Measurements from ENCODE around the gene NTM.
"Not testable (repeated sequence)": the region's sequence is repeated elsewhere in the genome, so short reads cannot be mapped to it uniquely, and the experiment has no call there.

Gene NTM

DNA sequence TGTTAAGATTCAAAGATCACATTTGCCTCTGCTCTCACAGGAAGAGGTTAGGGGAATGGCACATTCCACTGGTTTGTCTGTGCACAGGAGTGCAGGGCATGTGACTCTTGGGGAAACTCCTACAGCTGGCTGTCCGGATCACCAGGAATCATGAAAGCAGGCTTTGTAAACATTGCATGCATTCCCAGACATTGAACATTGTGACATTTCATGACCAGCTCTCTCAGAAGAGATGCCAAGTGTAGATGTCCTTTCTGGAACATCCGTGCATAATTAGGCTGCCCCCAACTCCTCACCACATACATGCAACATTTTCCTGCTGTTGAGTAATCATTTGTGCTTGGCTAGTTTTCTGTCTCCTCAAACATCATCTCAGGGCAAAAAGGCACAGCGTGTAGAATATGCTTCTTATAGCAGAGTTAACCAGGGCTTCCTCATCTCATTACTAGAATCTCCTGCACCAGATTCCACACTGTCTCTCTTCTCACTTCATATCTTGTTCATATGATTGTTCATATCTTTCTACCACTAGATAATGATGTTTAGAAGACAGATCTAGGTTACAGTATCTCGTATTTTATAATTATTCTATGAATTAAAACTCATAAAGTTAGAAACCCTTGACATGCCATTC, 694.7 kb downstream of the NTM start:
- no peak for TF ChIP-seq CTCF (IDR thresholded peaks at IDR 0.05; ENCODE audit: low read depth, low read length, missing control alignments)
- DNase-seq (ENCODE audit: low read depth) = no peak
- no peak overlapping the region for H3K4me3 ChIP-seq (ENCODE audit: low read depth, low read length)

- TF ChIP-seq CTCF (IDR thresholded peaks at IDR 0.05; ENCODE audit: low read depth, low read length, missing control alignments) = no peak
- DNase-seq (ENCODE audit: low read depth) = no peak
These were observed 698.1 kb downstream of the NTM start for GRCh38 chr11:132068556-132068955.

DNA sequence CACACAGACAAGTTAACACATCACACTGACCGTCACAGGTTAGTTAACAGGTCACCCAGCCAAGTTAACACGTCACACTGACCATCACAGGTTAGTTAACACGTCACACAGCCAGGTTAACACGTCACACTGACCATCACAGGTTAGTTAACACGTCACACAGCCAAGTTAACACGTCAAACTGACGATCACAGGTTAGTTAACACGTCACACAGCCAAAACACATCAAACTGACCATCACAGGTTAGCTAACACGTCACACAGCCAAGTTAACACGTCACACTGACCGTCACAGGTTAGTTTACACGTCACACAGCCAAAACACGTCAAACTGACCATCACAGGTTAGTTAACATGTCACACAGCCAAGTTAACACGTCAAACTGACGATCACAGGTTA, 699.2 kb downstream of the NTM start:
- not testable (repeated sequence) for H3K4me3 ChIP-seq (ENCODE audit: low read depth, low read length); DNase-seq (ENCODE audit: low read depth)

More at GRCh38 chr11:132068556-132068955, 698.1 kb downstream of the NTM start:
- H3K4me3 ChIP-seq (ENCODE audit: low read depth, low read length) = no peak overlapping the region

DNA sequence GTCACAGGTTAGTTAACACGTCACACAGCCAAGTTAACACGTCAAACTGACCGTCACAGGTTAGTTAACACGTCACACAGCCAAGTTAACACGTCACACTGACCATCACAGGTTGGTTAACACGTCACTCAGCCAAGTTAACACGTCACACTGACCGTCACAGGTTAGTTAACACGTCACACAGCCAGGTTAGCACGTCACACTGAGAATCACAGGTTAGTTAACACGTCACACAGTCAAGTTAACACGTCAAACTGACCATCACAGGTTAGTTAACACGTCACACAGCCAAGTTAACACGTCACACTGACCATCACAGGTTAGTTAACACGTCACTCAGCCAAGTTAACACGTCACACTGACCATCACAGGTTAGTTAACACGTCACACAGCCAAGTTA, 700.5 kb downstream of the NTM start:
- DNase-seq (ENCODE audit: low read depth); H3K4me3 ChIP-seq (ENCODE audit: low read depth, low read length): not testable (repeated sequence)

GRCh38 chr11:132072044-132072857, 701.8 kb downstream of the NTM start:
- TF ChIP-seq CTCF (IDR thresholded peaks at IDR 0.05; ENCODE audit: low read depth, low read length, missing control alignments) = no peak

DNA sequence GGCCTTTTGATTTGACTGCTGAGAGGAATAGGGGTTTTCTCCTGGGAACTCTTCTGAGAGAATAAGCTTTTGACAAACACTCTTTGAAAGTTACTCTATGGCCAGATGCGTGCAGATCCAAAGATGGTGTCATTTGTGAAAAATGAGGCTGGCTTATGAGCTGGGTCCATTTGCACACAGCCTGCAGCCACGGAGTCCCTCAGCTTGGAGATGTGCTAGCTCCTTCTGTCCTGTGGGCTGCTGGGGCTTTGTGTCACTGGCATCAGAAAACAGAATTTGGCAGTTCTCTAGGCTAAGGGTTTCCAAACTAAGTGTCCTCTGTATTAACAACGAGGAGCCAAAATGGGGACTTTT, 702.4 kb downstream of the NTM start:
- H3K4me3 ChIP-seq (ENCODE audit: low read depth, low read length) = no peak overlapping the region
- TF ChIP-seq CTCF (IDR thresholded peaks at IDR 0.05; ENCODE audit: low read depth, low read length, missing control alignments) = no peak
- no peak for DNase-seq (ENCODE audit: low read depth)

More at GRCh38 chr11:132072044-132072857, 701.8 kb downstream of the NTM start:
- no peak overlapping the region for H3K4me3 ChIP-seq (ENCODE audit: low read depth, low read length)
- no peak for DNase-seq (ENCODE audit: low read depth)

DNA sequence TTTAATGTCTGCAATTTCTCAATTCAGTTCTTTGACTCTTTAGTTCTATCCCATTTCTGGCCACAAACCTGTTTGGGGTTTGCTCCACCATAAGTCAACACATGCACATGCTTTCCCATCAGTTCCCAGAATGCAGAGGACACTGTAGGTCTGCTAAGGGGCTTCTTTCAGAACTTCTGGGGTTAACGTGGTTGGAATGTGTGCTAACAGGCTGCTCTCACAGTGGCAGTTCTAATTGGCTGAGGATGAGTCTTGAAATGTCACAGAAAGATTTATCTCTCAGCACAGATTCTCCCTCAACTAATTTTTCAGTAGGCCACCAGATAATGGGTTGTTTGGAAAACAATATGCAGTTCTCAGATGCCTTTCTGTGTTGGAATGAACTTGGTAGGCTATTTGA, 703.4 kb downstream of the NTM start:
- TF ChIP-seq CTCF (IDR thresholded peaks at IDR 0.05; ENCODE audit: low read depth, low read length, missing control alignments) = no peak
- no peak for DNase-seq (ENCODE audit: low read depth)
- no peak overlapping the region for H3K4me3 ChIP-seq (ENCODE audit: low read depth, low read length)

GRCh38 chr11:132075447-132075846, 705.0 kb downstream of the NTM start:
- no peak for TF ChIP-seq CTCF (IDR thresholded peaks at IDR 0.05; ENCODE audit: low read depth, low read length, missing control alignments)
- H3K4me3 ChIP-seq (ENCODE audit: low read depth, low read length) = no peak overlapping the region
- no peak for DNase-seq (ENCODE audit: low read depth)

All from GM12864 (cell line).